ENCODE results near the gene FAM89A.
"Not testable (repeated sequence)": the region's sequence is repeated elsewhere in the genome, so short reads cannot be mapped to it uniquely, and the experiment has no call there.

GRCh38 chr1:231045921-231046729 is 6.1 kb upstream of the FAM89A start:
- not testable (repeated sequence) for TF ChIP-seq CTCF (IDR thresholded peaks at IDR 0.05); POLR2A (IDR thresholded peaks at IDR 0.05); POLR2AphosphoS5 (IDR thresholded peaks at IDR 0.05; ENCODE audit: insufficient read depth in 1 of 2, low read depth in 1 of 2)

All from vagina (tissue), 2 donors.